NT2/D1 (cell line): ENCODE results near the gene SUMO3.

ENCODE experiments used
- DNase-seq: peaks from one replicate; pipeline ENCODE4 v3.0.0-alpha.2; 2011; ENCODE audit warnings: low read depth, low spot score
- H3K27me3 ChIP-seq: 2 replicates; pipeline ENCODE4 v1.6.0; 2011; ENCODE audit warnings: mild to moderate bottlenecking; ENCODE audit not compliant: insufficient read length, insufficient read depth
- H3K36me3 ChIP-seq: 2 replicates; pipeline ENCODE4 v1.6.1; 2011; ENCODE audit warnings: mild to moderate bottlenecking, low read length, mixed read lengths; ENCODE audit not compliant: insufficient read depth, insufficient read length
- H3K4me1 ChIP-seq: 2 replicates; pipeline ENCODE4 v1.5.1; 2011; ENCODE audit not compliant: insufficient read depth, insufficient read length
- H3K4me3 ChIP-seq: 2 replicates; pipeline ENCODE4 v1.5.1; 2011; ENCODE audit warnings: low read depth; ENCODE audit not compliant: insufficient read length
- H3K9ac ChIP-seq: 2 replicates; pipeline ENCODE4 v1.6.0; 2011; ENCODE audit warnings: low read depth; ENCODE audit not compliant: insufficient read length
- H3K9me3 ChIP-seq: 2 replicates; pipeline ENCODE4 v1.5.1; 2011; ENCODE audit warnings: mild to moderate bottlenecking, low read length; ENCODE audit not compliant: insufficient read depth
- SUZ12 ChIP-seq: IDR thresholded peaks from 2 replicates; pipeline ENCODE4 v1.6.1; 2011; ENCODE audit not compliant: insufficient read length, insufficient read depth; ENCODE audit errors: extremely low read depth
- YY1 ChIP-seq: IDR thresholded peaks from 2 replicates; pipeline ENCODE4 v1.6.1; 2011; ENCODE audit not compliant: insufficient read length, insufficient read depth
- ZNF274 ChIP-seq: IDR thresholded peaks from 2 replicates; pipeline ENCODE4 v1.6.1; 2011; ENCODE audit warnings: mild to moderate bottlenecking, low read depth, low read length

Gene SUMO3

DNA sequence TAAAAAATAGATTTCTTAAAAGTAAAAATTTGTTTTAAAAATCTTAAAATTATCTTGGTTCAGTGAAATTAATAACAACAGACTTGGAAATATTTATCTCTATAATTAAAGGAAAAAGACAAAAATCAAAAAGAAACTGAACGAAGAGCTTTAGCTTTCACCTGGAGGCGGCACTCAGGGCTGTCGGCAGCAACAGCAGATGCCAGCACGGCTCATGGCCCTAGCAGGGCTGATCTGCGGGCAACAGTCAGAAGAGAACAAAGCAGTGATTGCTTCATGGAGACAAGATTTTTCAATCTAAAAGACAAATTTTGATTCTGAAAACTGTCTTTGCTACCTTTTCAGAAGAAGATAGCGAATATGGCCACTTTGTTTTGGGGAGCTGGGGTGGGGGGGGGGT lies 38.9 kb downstream of the SUMO3 start:
- no peak overlapping the region for H3K4me3 ChIP-seq
- no peaks in the 10 kb centered on the region for H3K27me3 ChIP-seq
- no peak for TF ChIP-seq SUZ12
- DNase-seq = no peak
- no peak overlapping the region for H3K9ac ChIP-seq
- H3K4me1 ChIP-seq = no peaks in the 10 kb centered on the region
- H3K36me3 ChIP-seq = peaks cover 79% of the 10 kb centered on the region
- H3K9me3 ChIP-seq = no peaks in the 10 kb centered on the region

DNA sequence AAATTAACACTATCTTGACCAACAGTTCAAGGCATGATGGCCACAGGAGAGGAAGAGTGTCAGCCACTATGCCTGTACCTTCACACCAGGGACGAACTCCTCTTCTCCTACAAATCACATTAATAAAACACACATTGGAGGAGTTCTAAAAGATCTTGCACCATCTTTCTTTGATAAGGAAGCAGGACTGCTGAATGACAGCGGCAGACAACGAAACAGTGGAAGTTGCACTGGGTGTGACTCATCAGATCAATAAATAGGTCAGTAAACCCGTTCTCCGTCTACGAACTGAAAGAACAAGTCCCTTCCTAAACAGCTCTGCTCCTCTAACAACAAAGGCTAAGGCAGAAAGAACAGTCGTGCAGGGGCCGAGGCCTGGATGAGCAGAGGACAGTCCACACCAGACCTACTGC lies 39.4 kb downstream of the SUMO3 start:
- no peaks in the 10 kb centered on the region for H3K9me3 ChIP-seq
- H3K36me3 ChIP-seq = peaks cover 79% of the 10 kb centered on the region
- DNase-seq = no peak
- no peak overlapping the region for H3K9ac ChIP-seq
- no peak overlapping the region for H3K4me3 ChIP-seq
- H3K4me1 ChIP-seq = no peaks in the 10 kb centered on the region
- TF ChIP-seq SUZ12 (no peak), YY1 (no peak), ZNF274 (no peak)
- no peaks in the 10 kb centered on the region for H3K27me3 ChIP-seq

DNA sequence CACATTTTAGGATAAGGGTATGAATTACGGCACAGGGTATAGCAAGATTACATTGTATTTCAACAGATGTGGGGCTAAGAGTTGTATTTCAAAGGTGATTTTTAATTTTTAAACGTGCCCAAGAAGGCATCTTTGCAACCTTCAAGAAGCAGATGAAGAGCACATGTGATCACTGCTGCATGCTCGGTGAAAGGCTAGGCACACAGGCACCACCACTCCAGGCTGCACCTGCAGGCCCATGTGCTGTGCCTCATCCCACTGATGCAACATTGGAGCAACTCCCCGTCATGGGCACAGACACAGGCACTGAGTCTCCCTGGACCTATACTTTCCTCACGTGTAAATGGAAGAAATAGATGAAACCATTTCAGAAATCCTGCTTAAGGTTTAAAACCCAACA lies 39.8 kb downstream of the SUMO3 start:
- no peak overlapping the region for H3K4me3 ChIP-seq
- no peaks in the 10 kb centered on the region for H3K27me3 ChIP-seq
- no peaks in the 10 kb centered on the region for H3K9me3 ChIP-seq
- H3K4me1 ChIP-seq = no peaks in the 10 kb centered on the region
- no peak overlapping the region for H3K9ac ChIP-seq
- TF ChIP-seq ZNF274 (no peak), SUZ12 (no peak), YY1 (no peak)
- H3K36me3 ChIP-seq = peaks cover 79% of the 10 kb centered on the region
- no peak for DNase-seq

DNA sequence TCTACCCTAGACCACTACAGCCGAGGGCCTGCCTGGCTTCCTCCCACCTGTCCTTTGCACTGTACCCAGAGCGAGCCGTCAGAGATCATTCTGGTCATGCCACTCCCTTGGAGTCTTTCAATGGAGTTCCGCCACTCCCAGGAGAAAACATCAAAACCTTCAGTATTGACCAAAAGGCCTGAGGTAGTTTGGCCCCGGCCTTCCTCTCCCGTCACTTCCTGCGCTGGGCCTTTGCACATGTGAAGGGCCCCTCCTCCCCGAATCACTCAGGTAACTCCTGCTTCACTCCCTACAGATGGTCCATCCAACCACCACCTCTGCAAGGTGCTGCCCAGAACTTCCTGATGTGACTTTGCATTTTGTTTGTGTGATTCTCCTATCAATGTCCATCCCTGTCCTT lies 42.9 kb downstream of the SUMO3 start:
- Histone ChIP-seq H3K36me3 (peaks cover 83% of the 10 kb centered on the region), H3K9ac (no peak overlapping the region), H3K9me3 (no peaks in the 10 kb centered on the region), H3K4me3 (no peak overlapping the region), H3K27me3 (no peaks in the 10 kb centered on the region), H3K4me1 (peaks cover under 1% of the 10 kb centered on the region)
- no peak for TF ChIP-seq YY1
- no peak for TF ChIP-seq SUZ12
- TF ChIP-seq ZNF274 = no peak
- no peak for DNase-seq

DNA sequence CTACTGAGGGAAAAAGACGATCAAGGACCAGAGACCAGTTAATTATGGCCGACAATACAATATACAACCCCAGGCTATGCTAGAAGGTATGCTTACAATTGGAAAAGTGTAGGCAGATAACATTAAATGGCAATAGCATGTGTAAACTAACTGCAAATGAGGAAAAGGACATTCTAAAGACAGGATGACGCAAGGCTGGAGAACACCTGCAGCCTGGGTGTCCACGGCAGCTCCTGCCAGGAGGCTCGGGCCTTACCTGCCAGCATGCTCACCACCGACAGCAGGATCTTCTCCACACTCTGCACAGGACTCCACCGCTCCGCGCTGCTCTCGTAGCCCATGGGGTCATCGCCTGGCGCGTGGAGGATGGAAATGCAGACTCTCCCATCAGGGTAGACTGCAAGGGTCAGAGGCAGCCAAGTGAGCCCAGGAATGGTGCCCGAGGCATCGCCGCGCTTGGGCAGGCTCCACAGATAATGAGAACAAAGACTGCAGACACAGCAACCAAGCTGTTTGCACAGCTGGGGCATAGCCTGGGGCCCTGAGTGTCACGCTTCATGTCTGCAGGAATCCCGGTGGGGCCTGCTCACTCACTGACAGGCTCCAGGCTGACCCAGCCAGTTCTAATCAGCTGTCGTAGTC lies 44.5 kb downstream of the SUMO3 start:
- no peak overlapping the region for H3K9ac ChIP-seq
- peaks cover 5% of the 10 kb centered on the region for H3K4me1 ChIP-seq
- H3K9me3 ChIP-seq = no peaks in the 10 kb centered on the region
- H3K27me3 ChIP-seq = no peaks in the 10 kb centered on the region
- H3K4me3 ChIP-seq = no peak overlapping the region
- H3K36me3 ChIP-seq = peaks cover 86% of the 10 kb centered on the region
- no peak for DNase-seq
- TF ChIP-seq YY1 (no peak), ZNF274 (no peak), SUZ12 (no peak)

DNA sequence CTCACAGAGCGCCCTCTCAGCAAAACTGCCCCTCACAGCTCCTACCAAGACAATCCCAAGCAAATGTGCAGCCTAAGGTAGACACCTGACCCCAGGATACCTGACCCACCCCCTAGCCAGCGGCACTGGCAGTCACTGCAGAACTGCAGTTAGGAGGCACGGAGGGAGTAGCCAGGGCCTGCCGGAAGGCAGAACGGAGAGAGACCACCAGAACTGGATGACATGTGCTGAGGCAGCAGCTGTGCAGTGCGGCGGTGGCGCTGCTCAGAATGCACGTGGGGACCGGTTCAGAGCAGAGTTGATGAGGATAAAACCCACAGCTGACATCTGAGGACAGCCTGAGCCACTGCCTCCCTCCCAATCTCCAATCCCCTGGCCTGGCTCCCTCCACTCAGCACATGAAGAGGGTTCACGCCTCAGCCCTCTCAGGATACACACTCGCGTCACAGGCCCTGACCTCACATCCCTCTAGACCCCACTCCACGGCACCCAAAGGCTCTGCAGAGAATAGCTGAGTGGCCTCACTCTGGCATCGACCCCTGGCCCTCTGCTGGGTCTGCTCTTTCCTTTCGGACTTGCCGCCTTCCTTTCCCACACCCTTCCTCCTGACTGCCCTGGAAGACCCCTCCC lies 45.9 kb downstream of the SUMO3 start:
- no peaks in the 10 kb centered on the region for H3K9me3 ChIP-seq
- no peaks in the 10 kb centered on the region for H3K27me3 ChIP-seq
- H3K4me1 ChIP-seq = peaks cover 18% of the 10 kb centered on the region
- TF ChIP-seq SUZ12 = no peak
- no peak for TF ChIP-seq YY1
- no peak for TF ChIP-seq ZNF274
- no peak for DNase-seq
- no peak overlapping the region for H3K4me3 ChIP-seq
- peaks cover 74% of the 10 kb centered on the region for H3K36me3 ChIP-seq
- no peak overlapping the region for H3K9ac ChIP-seq

DNA sequence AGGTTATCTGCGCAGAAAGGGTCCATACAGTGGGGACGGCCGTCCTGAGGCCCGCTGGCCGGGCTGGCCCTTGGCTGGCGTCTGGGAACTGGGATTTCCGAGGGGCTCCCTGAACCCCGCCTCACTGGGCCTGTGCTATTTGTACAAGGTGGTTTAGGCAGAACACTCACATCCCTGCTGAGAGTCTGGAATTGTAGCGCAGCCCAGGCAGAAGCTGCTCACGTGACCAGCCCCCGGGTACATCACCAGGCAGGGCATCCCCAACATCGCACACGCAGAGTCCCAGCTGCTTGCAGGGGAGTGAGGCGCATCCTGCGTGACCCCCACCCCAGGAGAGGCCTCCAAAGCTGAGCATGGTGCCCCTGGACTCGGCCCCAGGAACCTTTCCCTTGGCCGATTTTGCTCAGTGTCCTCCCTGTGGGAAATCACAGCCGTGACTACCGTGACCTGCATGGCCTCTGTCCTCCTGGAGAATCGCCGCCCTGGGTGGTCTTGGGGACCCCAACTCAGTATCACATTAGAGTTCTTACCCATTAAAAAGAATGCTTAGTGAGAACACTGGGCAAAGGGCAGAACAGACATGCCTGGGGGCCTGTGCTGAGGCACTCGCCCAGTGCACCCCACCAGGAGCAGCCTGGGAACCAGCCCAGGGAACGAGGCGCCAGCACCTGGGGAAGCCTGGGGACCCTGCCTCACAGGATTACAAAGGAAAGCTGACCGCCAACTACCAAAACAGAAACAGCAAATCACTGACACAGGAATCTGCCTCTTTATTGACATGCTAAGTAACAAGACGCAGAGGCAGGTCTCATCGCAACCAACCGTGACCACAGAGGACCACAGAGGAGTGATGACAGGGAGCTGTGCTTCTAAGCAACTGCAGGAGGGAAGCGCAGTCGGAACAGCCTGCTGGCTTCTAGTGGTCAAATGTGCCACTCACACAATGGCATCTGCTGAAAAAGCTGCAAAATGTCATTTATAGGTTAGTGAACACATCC lies 49.7 kb downstream of the SUMO3 start:
- no peaks in the 10 kb centered on the region for H3K9me3 ChIP-seq
- no peaks in the 10 kb centered on the region for H3K27me3 ChIP-seq
- DNase-seq = peak; percentile 86
- H3K4me1 ChIP-seq = peaks cover 37% of the 10 kb centered on the region
- H3K4me3 ChIP-seq = no peak overlapping the region
- H3K36me3 ChIP-seq = peaks cover 37% of the 10 kb centered on the region
- TF ChIP-seq YY1 (no peak), ZNF274 (no peak), SUZ12 (no peak)
- peak overlapping the region; percentile 15 for H3K9ac ChIP-seq
